ENCODE measurements around the gene KCNIP3. TPM values are rescaled to one million over a fixed set of nuclear protein-coding genes. Genes with fewer than 3 reads are reported as not detected.

The KCNIP3 gene
- total RNA-seq, 2 experiments from 2014 or later = 0.52 TPM; not detected in 1

- Mint-ChIP-seq H3K27me3 (peaks cover 8% of the 10 kb centered on the region), H3K4me3 (no peak overlapping the region), H3K9me3 (no peaks in the 10 kb centered on the region), H3K27ac (no peak overlapping the region), H3K4me1 (ENCODE audit: low read depth) (no peaks in the 10 kb centered on the region), H3K36me3 (ENCODE audit: low read depth) (no peaks in the 10 kb centered on the region)
- Histone ChIP-seq H3K4me3 (ENCODE audit: low read length) (no peak overlapping the region), H3K36me3 (ENCODE audit: insufficient read depth, low read length) (no peaks in the 10 kb centered on the region), H3K9me3 (ENCODE audit: control insufficient read depth in 1 of 2, insufficient read depth in 1 of 2, low read length in 2 of 2) (peaks cover 0 to 5% of the 10 kb centered on the region in 2 experiments), H3K4me1 (ENCODE audit: insufficient read depth, low read length) (peaks cover 5% of the 10 kb centered on the region), H3K27ac (ENCODE audit: low read depth in 1 of 2, low read length in 2 of 2) (no peak overlapping the region), H3K27me3 (ENCODE audit: control insufficient read depth in 1 of 2, insufficient read depth in 2 of 2, low read length in 2 of 2) (no peaks in the 10 kb centered on the region)
- POLR2A ChIA-PET = no interaction called here
- no peak for TF ChIP-seq CTCF (IDR thresholded peaks at IDR 0.05)
- DNase-seq (no peak), ATAC-seq (ENCODE audit: poor library complexity) (no peak)
- CTCF ChIA-PET = no interaction called here
- intact Hi-C loops (cut with DNase I, micrococcal nuclease) = no loop called here
Observed at GRCh38 chr2:95390881-95391321, 93.8 kb downstream of the KCNIP3 start.

GRCh38 chr2:95391641-95392310 lies 94.6 kb downstream of the KCNIP3 start:
- Histone ChIP-seq H3K27ac (ENCODE audit: low read depth in 1 of 2, low read length in 2 of 2) (no peak overlapping the region), H3K4me1 (ENCODE audit: insufficient read depth, low read length) (peaks cover 5% of the 10 kb centered on the region), H3K36me3 (ENCODE audit: insufficient read depth, low read length) (no peaks in the 10 kb centered on the region), H3K4me3 (ENCODE audit: low read length) (no peak overlapping the region), H3K27me3 (ENCODE audit: control insufficient read depth in 1 of 2, insufficient read depth in 2 of 2, low read length in 2 of 2) (no peaks in the 10 kb centered on the region), H3K9me3 (ENCODE audit: control insufficient read depth in 1 of 2, insufficient read depth in 1 of 2, low read length in 2 of 2) (peaks cover 0 to 5% of the 10 kb centered on the region in 2 experiments)
- peaks cover 5% of the 10 kb centered on the region for H3K27me3 Mint-ChIP-seq
- DNase-seq (no peak), ATAC-seq (ENCODE audit: poor library complexity) (no peak)
- no peaks in the 10 kb centered on the region for H3K36me3 Mint-ChIP-seq (ENCODE audit: low read depth)
- H3K27ac Mint-ChIP-seq = no peak overlapping the region
- no peaks in the 10 kb centered on the region for H3K9me3 Mint-ChIP-seq
- ChIA-PET CTCF (no interaction called here), POLR2A (no interaction called here)
- H3K4me1 Mint-ChIP-seq (ENCODE audit: low read depth) = no peaks in the 10 kb centered on the region
- intact Hi-C loops (cut with DNase I, micrococcal nuclease) = no loop called here
- no peak for TF ChIP-seq CTCF (IDR thresholded peaks at IDR 0.05)
- no peak overlapping the region for H3K4me3 Mint-ChIP-seq

GRCh38 chr2:95392320-95392719 lies 95.2 kb downstream of the KCNIP3 start:
- ATAC-seq (ENCODE audit: poor library complexity) = no peak
- H3K9me3 ChIP-seq (ENCODE audit: control insufficient read depth in 1 of 2, insufficient read depth in 1 of 2, low read length in 2 of 2) = peaks cover 0 to 5% of the 10 kb centered on the region in 2 experiments
- no peak for TF ChIP-seq CTCF (IDR thresholded peaks at IDR 0.05)
- DNase-seq = no peak
- H3K9me3 Mint-ChIP-seq = no peaks in the 10 kb centered on the region
- no peak overlapping the region for H3K27ac ChIP-seq (ENCODE audit: low read depth in 1 of 2, low read length in 2 of 2)
- CTCF ChIA-PET = no interaction called here
- H3K36me3 ChIP-seq (ENCODE audit: insufficient read depth, low read length) = no peaks in the 10 kb centered on the region
- POLR2A ChIA-PET = no interaction called here
- peaks cover 5% of the 10 kb centered on the region for H3K27me3 Mint-ChIP-seq
- H3K36me3 Mint-ChIP-seq (ENCODE audit: low read depth) = no peaks in the 10 kb centered on the region
- H3K27me3 ChIP-seq (ENCODE audit: control insufficient read depth in 1 of 2, insufficient read depth in 2 of 2, low read length in 2 of 2) = no peaks in the 10 kb centered on the region
- H3K4me3 Mint-ChIP-seq = no peak overlapping the region
- H3K4me1 Mint-ChIP-seq (ENCODE audit: low read depth) = no peaks in the 10 kb centered on the region
- H3K4me1 ChIP-seq (ENCODE audit: insufficient read depth, low read length) = peaks cover 5% of the 10 kb centered on the region
- intact Hi-C loops (cut with DNase I, micrococcal nuclease) = no loop called here
- H3K4me3 ChIP-seq (ENCODE audit: low read length) = no peak overlapping the region
- H3K27ac Mint-ChIP-seq = no peak overlapping the region

All from CD4-positive, alpha-beta T cell (primary cell).